Liver (tissue), 9 donors: ENCODE results near the gene BTG3. TPM values are rescaled to one million over a fixed set of nuclear protein-coding genes. Genes with fewer than 3 reads are reported as not detected.

ENCODE experiments used
- DNase-seq: peaks from one replicate; pipeline ENCODE4 v3.0.0-alpha.2; 2017; ENCODE audit warnings: low spot score
- H3K27ac ChIP-seq, 2 donors: one replicate each; pipeline ENCODE4 v1.7.0; 2013; ENCODE audit warnings: inconsistent platforms in 2 of 2, low read length in 2 of 2, control low read depth in 1 of 2, low read depth in 1 of 2, mild to moderate bottlenecking in 1 of 2
- H3K27me3 ChIP-seq, 4 donors: one replicate each; pipeline versions ENCODE4 v1.6.1 to v1.7.0; 2013; ENCODE audit warnings: low read length in 3 of 4, inconsistent platforms in 1 of 4, mild to moderate bottlenecking in 1 of 4, moderate library complexity in 1 of 4; ENCODE audit not compliant: control insufficient read depth in 4 of 4, insufficient read depth in 4 of 4
- H3K36me3 ChIP-seq, 4 donors: one replicate each; pipeline versions ENCODE4 v1.6.1 to v1.7.0; 2013; ENCODE audit warnings: low read length in 3 of 4, mild to moderate bottlenecking in 3 of 4, low read depth in 1 of 4, moderate library complexity in 1 of 4; ENCODE audit not compliant: control insufficient read depth in 4 of 4, insufficient read depth in 3 of 4
- H3K4me1 ChIP-seq, 4 donors: one replicate each; pipeline versions ENCODE4 v1.6.1 to v1.7.0; 2013; ENCODE audit warnings: low read length in 3 of 4, mild to moderate bottlenecking in 3 of 4, moderate library complexity in 1 of 4; ENCODE audit not compliant: control insufficient read depth in 4 of 4, insufficient read depth in 4 of 4
- H3K4me3 ChIP-seq, 3 donors: one replicate each; pipeline versions ENCODE4 v1.6.1 to v1.7.0; 2013; ENCODE audit warnings: low read length in 3 of 3, control low read depth in 1 of 3, low read depth in 1 of 3, mild to moderate bottlenecking in 1 of 3
- H3K9ac ChIP-seq, 2 donors: one replicate each; pipeline ENCODE4 v1.7.0; 2013; ENCODE audit warnings: low read length in 2 of 2, mild to moderate bottlenecking in 2 of 2, moderate library complexity in 2 of 2, control low read depth in 1 of 2, low read depth in 1 of 2
- H3K9me3 ChIP-seq, 4 donors: one replicate each; pipeline versions ENCODE4 v1.6.1 to v1.7.0; 2013; ENCODE audit warnings: low read length in 3 of 4; ENCODE audit not compliant: control insufficient read depth in 4 of 4
- CTCF ChIP-seq: fragments of 150-350 bp; IDR thresholded peaks from 2 replicates; pipeline ENCODE4 v1.5.1; 2017; ENCODE audit warnings: improper control_type of control experiment, low read depth, low read length; ENCODE audit not compliant: missing input control
- FOXA2 ChIP-seq: IDR thresholded peaks from 2 replicates; pipeline ENCODE4 v1.6.1; 2016; ENCODE audit warnings: antibody characterized with exemption
- GABPA ChIP-seq, 2 donors: IDR thresholded peaks in 1 of 2; conservative IDR thresholded peaks in 1 of 2; 2 replicates each; pipeline ENCODE4 v1.6.1; 2016; ENCODE audit warnings: antibody characterized with exemption in 2 of 2, mild to moderate bottlenecking in 1 of 2, moderate library complexity in 1 of 2
- HNF4A ChIP-seq, 2 donors: conservative IDR thresholded peaks; 2 replicates each; pipeline ENCODE4 v1.6.1; 2016; ENCODE audit warnings: antibody characterized with exemption in 2 of 2, mild to moderate bottlenecking in 2 of 2
- HNF4G ChIP-seq: IDR thresholded peaks from 2 replicates; pipeline ENCODE4 v1.6.1; 2016; ENCODE audit warnings: antibody characterized with exemption
- JUND ChIP-seq, 2 donors: IDR thresholded peaks; 2 replicates each; pipeline ENCODE4 v1.6.1; 2016; ENCODE audit warnings: antibody characterized with exemption in 2 of 2
- NR2F2 ChIP-seq: IDR thresholded peaks from 2 replicates; pipeline ENCODE4 v1.6.1; 2016; ENCODE audit warnings: antibody characterized with exemption
- RAD21 ChIP-seq, 2 donors: IDR thresholded peaks; 2 replicates each; pipeline ENCODE4 v1.6.1; 2016; ENCODE audit warnings: antibody characterized with exemption in 2 of 2, mild to moderate bottlenecking in 2 of 2
- REST ChIP-seq: IDR thresholded peaks from 2 replicates; pipeline ENCODE4 v1.6.1; 2016; ENCODE audit warnings: antibody characterized with exemption, mild to moderate bottlenecking
- RXRA ChIP-seq, 2 donors: IDR thresholded peaks; 2 replicates each; pipeline ENCODE4 v1.6.1; 2017 to 2018; ENCODE audit warnings: antibody characterized with exemption in 2 of 2, mild to moderate bottlenecking in 1 of 2
- SP1 ChIP-seq: IDR thresholded peaks from 2 replicates; pipeline ENCODE4 v1.6.1; 2018; ENCODE audit warnings: antibody characterized with exemption, mild to moderate bottlenecking
- YY1 ChIP-seq: IDR thresholded peaks from 2 replicates; pipeline ENCODE4 v1.6.1; 2016; ENCODE audit warnings: antibody characterized with exemption, mild to moderate bottlenecking
- WGBS: extraction: QIAGEN DNeasy Blood & Tissue Kit; methylation state at CpG from one replicate; pipeline ENCODE4 v1.1.7; 2013; 5-methylcytosine and 5-hydroxymethylcytosine counted together
- polyA plus RNA-seq, 2 donors: library from polyadenylated mRNA; stranded (reverse) in 1 of 2; unstranded in 1 of 2; fragments of 200-250 nt in 1 of 2; fragments of >200 nt in 1 of 2; fragmentation: Nextera tagmentation in 1 of 2; extraction: Ambion mirVana in 1 of 2; gene quantifications; one replicate each; pipeline versions ENCODE4 v1.2.1 to v1.2.3, GENCODE V29; 2013 to 2015
- total RNA-seq, 2 donors: library from RNA; depleted of rRNA; stranded (reverse); fragments of >200 nt; gene quantifications; one replicate each; pipeline ENCODE4 v1.2.3, GENCODE V29; 2014
- TF ChIP-seq, protein P1 (sequence below): IDR thresholded peaks from 2 replicates; pipeline ENCODE4 v1.6.1; 2016; ENCODE audit warnings: antibody characterized with exemption
- TF ChIP-seq, protein P2 (sequence below): IDR thresholded peaks from 2 replicates; pipeline ENCODE4 v1.6.1; 2016; ENCODE audit warnings: antibody characterized with exemption
- TF ChIP-seq, protein P3 (sequence below): IDR thresholded peaks from 2 replicates; pipeline ENCODE4 v1.6.1; 2016; ENCODE audit warnings: antibody characterized with exemption
- donor health status: healthy.
- donor health status: healthy.
- donor health status: healthy.
- donor health status: healthy.
- donor health status: healthy.

The BTG3 gene
- total RNA-seq (10 to 100 TPM in 1 of 2 donors, 1 to 10 TPM in 1; 4.1 to 25.5 TPM), polyA plus RNA-seq (1 to 10 TPM; 4.8 to 6.3 TPM)

DNA sequence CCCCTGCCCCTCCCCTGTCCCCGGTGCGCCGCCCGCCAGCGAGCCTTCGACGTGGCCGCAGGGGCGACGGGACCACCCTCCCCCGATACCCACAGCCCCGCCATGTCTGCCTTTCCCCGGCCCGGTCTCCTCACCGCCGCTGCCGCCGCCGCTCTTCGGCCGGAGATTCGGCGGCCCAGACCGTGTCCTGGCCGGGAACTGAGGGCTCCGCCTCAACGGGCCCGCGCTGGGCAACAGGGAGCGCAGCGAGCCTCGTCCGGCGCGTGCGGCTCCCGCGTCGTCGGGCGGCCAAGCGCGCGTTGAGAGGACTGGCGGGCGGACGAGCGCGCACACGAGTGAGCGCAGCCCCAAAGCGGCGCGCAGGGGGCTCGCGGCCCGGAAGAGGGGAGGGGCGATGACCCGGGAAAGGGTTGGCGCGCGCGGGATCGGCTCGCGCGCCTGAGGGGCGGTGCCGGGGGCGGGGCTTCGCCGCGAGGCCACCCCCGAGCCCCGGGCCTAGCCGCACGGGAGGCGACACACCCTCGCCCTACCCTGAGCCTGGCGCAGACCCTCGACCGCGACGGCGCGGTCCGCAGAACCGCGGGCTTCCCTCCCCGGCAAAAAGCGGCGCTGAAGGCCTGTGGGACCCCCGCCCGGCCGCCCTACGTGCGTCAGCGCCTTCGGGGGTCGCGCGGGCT, at the start of gene BTG3:
BTG3 (minus strand) TSS at position 337 of the 677 bp plus-strand sequence. CDS start 3,757 bp downstream, outside the sequence.
- H3K4me1 ChIP-seq: peaks cover 0 to 18% (median 4%) of the 10 kb centered on the region in 4 donors
- TF ChIP-seq HNF4A (conservative IDR thresholded peaks at IDR 0.05): no peak
- no peak for TF ChIP-seq FOXA2
- TF ChIP-seq YY1: no peak
- no peak for TF ChIP-seq CTCF
- TF ChIP-seq RAD21 (IDR thresholded peaks at IDR 0.05): no peak
- no peak for TF ChIP-seq REST
- TF ChIP-seq, protein P1, sequence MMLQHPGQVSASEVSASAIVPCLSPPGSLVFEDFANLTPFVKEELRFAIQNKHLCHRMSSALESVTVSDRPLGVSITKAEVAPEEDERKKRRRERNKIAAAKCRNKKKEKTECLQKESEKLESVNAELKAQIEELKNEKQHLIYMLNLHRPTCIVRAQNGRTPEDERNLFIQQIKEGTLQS: no peak
- no peak for TF ChIP-seq JUND (IDR thresholded peaks at IDR 0.05)
- no peak for TF ChIP-seq NR2F2
- TF ChIP-seq SP1: no peak
- no peak for TF ChIP-seq RXRA (IDR thresholded peaks at IDR 0.05)
- TF ChIP-seq HNF4G: no peak
- TF ChIP-seq, protein P2, sequence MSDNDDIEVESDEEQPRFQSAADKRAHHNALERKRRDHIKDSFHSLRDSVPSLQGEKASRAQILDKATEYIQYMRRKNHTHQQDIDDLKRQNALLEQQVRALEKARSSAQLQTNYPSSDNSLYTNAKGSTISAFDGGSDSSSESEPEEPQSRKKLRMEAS: no peak
- TF ChIP-seq, protein P3, sequence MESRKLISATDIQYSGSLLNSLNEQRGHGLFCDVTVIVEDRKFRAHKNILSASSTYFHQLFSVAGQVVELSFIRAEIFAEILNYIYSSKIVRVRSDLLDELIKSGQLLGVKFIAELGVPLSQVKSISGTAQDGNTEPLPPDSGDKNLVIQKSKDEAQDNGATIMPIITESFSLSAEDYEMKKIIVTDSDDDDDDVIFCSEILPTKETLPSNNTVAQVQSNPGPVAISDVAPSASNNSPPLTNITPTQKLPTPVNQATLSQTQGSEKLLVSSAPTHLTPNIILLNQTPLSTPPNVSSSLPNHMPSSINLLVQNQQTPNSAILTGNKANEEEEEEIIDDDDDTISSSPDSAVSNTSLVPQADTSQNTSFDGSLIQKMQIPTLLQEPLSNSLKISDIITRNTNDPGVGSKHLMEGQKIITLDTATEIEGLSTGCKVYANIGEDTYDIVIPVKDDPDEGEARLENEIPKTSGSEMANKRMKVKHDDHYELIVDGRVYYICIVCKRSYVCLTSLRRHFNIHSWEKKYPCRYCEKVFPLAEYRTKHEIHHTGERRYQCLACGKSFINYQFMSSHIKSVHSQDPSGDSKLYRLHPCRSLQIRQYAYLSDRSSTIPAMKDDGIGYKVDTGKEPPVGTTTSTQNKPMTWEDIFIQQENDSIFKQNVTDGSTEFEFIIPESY: no peak
- TF ChIP-seq GABPA (IDR thresholded peaks at IDR 0.05 in 1 of 2, conservative IDR thresholded peaks at IDR 0.05 in 1 of 2): no peak
- 3% methylated on average over 102 of the region's 102 CpGs for WGBS
- no peaks in the 10 kb centered on the region for H3K27me3 ChIP-seq
- H3K9me3 ChIP-seq: no peaks in the 10 kb centered on the region
- peak within 1 kb of the TSS; percentile 82 to 96 for H3K9ac ChIP-seq
- peaks cover 0 to 2% (median 0%) of the 10 kb centered on the region in 4 donors for H3K36me3 ChIP-seq
- peak; percentile 85 for DNase-seq
- H3K27ac ChIP-seq: peak within 1 kb of the TSS; percentile 67 to 89
- peak within 1 kb of the TSS; percentile 50 to 77 (median 69) for H3K4me3 ChIP-seq
